Testis (tissue), 2 donors: ENCODE results near the gene C20orf144.

Experiments used
- POLR2A ChIP-seq: fragments of 450-650 bp; IDR thresholded peaks from one replicate; pipeline ENCODE4 v1.6.1; 2017; ENCODE audit warnings: antibody characterized with exemption, mild to moderate bottlenecking, moderate library complexity
- TF ChIP-seq, protein P1 (sequence below), 3 experiments: fragments of 450-650 bp in 2 of 3; fragments of 200-600 bp in 1 of 3; sonication (generic) in 1 of 3; IDR thresholded peaks; one replicate each; pipeline ENCODE4 v1.5.1; 2016 to 2019; ENCODE audit warnings: antibody characterized with exemption in 3 of 3, mild to moderate bottlenecking in 2 of 3, moderate library complexity in 1 of 3

DNA sequence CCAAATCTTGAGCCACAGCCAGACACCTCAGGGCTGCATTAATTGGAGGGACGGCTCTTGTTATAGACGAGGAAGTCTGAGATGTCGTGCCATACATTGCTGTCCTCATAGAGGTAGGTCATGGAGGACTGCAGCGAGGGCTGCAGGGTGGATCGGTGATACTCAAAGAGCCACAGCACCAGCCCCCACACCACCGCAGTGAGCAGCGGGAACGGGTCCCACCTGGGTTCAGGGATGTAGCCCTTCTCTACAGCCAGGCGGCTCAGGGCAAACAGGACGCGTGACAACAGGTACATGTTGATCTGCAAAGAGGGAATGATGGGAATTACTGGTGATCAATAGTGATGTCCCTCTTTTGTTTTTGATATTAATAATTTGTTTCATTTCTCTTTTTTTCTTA lies 45.5 kb downstream of the C20orf144 start:
- TF ChIP-seq, protein P1, sequence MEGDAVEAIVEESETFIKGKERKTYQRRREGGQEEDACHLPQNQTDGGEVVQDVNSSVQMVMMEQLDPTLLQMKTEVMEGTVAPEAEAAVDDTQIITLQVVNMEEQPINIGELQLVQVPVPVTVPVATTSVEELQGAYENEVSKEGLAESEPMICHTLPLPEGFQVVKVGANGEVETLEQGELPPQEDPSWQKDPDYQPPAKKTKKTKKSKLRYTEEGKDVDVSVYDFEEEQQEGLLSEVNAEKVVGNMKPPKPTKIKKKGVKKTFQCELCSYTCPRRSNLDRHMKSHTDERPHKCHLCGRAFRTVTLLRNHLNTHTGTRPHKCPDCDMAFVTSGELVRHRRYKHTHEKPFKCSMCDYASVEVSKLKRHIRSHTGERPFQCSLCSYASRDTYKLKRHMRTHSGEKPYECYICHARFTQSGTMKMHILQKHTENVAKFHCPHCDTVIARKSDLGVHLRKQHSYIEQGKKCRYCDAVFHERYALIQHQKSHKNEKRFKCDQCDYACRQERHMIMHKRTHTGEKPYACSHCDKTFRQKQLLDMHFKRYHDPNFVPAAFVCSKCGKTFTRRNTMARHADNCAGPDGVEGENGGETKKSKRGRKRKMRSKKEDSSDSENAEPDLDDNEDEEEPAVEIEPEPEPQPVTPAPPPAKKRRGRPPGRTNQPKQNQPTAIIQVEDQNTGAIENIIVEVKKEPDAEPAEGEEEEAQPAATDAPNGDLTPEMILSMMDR (IDR thresholded peaks at IDR 0.05), result no peak
- no peak for TF ChIP-seq POLR2A
